HG03442 (cell line): ENCODE data around the gene PMS1.
"Not testable (repeated sequence)": the region's sequence is repeated elsewhere in the genome, so short reads cannot be mapped to it uniquely, and the experiment has no call there.

Source experiments
- ATAC-seq: cut with Tn5 transposase; IDR thresholded peaks from one replicate; pipeline ENCODE4 v1.9.1; 2021; ENCODE audit warnings: mild to moderate bottlenecking, moderate library complexity; ENCODE audit not compliant: unreplicated experiment

PMS1 gene

GRCh38 chr2:189860161-189860560 lies 75.9 kb downstream of the PMS1 start:
- no peak for ATAC-seq

GRCh38 chr2:189862751-189863150 lies 78.5 kb downstream of the PMS1 start:
- no peak for ATAC-seq

- ATAC-seq: no peak
Measured at GRCh38 chr2:189865826-189866225, 81.6 kb downstream of the PMS1 start.

- no peak for ATAC-seq
Measured at GRCh38 chr2:189866296-189866695, 82.0 kb downstream of the PMS1 start.

GRCh38 chr2:189868896-189869295 lies 84.6 kb downstream of the PMS1 start:
- no peak for ATAC-seq

- ATAC-seq: no peak
Measured at GRCh38 chr2:189870381-189871085, 86.3 kb downstream of the PMS1 start.

GRCh38 chr2:189873696-189874095 lies 89.4 kb downstream of the PMS1 start:
- no peak for ATAC-seq

- no peak for ATAC-seq
Measured at GRCh38 chr2:189874586-189875320, 90.5 kb downstream of the PMS1 start.

- no peak for ATAC-seq
Measured at GRCh38 chr2:189876271-189876670, 92.0 kb downstream of the PMS1 start.

GRCh38 chr2:189879716-189880081 lies 95.4 kb downstream of the PMS1 start:
- ATAC-seq: no peak

GRCh38 chr2:189880429-189880828 lies 96.2 kb downstream of the PMS1 start:
- no peak for ATAC-seq

- no peak for ATAC-seq
Measured at GRCh38 chr2:189880832-189881492, 96.7 kb downstream of the PMS1 start.

GRCh38 chr2:189885368-189885767 lies 101.1 kb downstream of the PMS1 start:
- no peak for ATAC-seq

- not testable (repeated sequence) for ATAC-seq
Measured at GRCh38 chr2:189892546-189893294, 108.5 kb downstream of the PMS1 start.

- no peak for ATAC-seq
Measured at GRCh38 chr2:189896809-189897208, 112.6 kb downstream of the PMS1 start.

GRCh38 chr2:189899101-189899500 lies 114.9 kb downstream of the PMS1 start:
- no peak for ATAC-seq

- ATAC-seq: no peak
Measured at GRCh38 chr2:189900726-189901125, 116.5 kb downstream of the PMS1 start.

- no peak for ATAC-seq
Measured at GRCh38 chr2:189901664-189902063, 117.4 kb downstream of the PMS1 start.

- no peak for ATAC-seq
Measured at GRCh38 chr2:189913821-189914220, 129.6 kb downstream of the PMS1 start.

GRCh38 chr2:189916651-189917050 lies 132.4 kb downstream of the PMS1 start:
- ATAC-seq: no peak
